Activated naive CD4-positive, alpha-beta T cell treated with anti-CD3 and anti-CD28 coated beads, Interleukin-2, amount 50 U/mL, for 16 hours (primary cell): ENCODE data around the gene BFSP2.

Source experiments
- DNase-seq: peaks from one replicate; pipeline ENCODE4 v3.0.0-alpha.2; 2020

BFSP2 gene

DNA sequence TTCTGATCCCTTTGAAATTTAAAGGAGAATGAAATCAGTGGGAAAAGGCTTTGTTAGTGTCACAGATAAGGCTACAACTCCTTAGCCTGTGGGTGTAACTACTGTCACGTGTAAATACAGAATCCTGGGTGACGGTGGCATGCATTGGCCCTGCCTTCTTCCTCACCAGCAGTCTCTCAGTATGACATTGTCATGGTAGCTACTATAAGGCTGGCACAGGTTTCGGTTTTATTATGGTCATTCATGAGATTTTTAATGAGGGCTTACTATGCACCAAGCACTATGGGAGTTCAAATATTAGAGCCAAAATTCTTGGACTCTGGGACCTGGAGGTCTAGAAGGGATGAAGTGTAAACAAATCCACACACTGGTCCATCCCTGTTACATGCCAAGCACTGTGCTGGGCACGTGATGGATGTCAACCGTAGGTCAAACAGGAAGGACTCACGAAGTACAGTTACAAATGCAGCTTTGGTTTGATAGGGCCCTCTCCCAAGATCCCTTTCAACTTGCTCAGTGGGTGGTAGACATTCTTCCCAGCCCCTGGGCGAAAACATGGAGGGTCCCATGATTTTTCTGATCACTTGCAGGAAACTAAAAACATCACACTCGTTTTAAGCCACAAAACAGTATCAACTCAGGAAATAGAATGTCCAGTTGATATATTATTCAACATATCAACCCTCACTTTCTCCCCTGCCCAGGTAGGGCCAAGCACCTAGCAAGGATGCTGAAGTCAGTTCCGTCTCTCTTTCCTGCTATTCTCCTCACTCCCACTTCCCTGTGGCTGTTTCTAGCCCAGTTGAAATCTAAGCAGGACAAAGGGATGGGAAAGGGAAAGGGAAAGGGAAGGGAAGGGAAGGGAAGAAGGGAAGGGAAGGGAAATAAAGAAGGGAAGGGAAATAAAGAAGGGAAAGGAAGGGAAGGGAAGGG is 25.3 kb downstream of the BFSP2 start:
- no peak for DNase-seq

DNA sequence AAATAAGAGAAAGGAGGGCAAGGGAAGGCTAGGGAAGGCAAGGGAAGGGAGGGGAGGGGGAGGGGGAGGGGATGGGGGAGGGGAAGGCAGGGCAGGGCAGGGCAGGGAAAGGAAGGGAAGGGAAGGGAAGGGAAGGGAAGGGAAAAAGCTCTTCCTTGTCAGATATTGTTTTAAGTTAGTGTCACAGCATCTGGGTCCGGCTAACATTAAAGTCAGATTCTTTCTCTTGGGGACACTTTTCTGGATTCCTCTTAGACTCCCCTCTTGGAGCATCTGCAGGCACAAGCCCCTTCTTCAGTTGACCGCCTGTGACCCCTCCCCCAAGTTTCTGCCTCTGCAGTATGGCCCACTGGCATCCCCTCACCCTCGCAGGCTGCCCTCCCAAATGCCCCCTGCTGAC is 26.0 kb downstream of the BFSP2 start:
- no peak for DNase-seq

DNA sequence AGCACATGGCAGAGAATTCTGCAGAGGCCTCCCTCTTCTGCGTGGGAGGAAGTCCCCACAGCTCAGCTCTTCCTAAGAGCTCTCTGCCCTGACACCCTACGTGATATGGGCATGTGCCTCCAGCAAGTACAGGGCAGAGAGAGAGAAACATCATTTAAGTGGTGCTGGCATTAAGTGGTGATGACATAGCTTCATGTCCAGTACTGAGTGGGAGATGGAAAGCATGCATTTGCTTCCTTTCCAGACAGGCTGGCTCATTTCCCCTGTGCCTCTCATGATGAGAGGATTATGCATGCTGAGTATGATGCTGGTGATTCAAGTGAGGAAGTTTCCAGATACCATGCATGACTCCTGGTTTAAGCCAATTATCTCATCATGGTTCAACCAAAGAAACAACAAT is 26.9 kb downstream of the BFSP2 start:
- no peak for DNase-seq

DNA sequence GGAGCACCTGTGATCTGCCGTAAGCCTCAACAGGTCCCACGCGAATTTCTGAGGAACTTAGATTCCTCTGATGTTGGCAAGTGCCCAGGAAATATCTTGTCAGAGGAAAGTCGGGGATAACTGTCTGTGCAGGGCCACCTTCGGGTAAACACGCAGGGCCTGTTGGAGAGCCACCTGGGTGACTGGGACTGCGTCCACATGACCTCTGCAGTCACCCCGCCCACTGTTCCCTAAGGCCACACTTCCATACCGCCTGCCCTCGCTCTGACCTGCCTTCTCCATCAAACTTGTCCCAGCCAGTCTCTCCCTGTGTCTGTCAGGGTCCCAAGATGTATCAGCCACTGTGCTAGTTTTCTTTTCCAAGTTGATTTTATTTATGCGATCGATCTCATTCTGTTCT is 28.7 kb downstream of the BFSP2 start:
- no peak for DNase-seq

DNA sequence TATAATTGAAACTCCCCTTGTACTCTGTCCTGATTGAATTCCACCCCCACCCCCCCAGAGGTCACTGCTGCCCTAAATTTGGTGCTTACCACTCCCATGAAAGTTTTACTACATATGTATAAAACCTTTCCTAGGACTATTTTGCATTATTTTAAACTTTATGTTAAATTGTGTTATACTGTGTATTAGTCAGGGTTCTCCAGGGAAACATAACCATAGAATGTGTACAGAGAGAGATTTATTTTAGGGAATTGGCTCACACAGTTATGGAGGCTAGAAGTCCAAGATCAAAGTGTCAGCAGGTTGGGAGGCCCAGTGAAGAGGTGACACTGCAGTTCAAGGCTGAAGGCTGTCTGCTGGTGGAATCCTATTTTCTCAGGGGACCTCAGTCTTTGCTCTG is 29.2 kb downstream of the BFSP2 start:
- no peak for DNase-seq

DNA sequence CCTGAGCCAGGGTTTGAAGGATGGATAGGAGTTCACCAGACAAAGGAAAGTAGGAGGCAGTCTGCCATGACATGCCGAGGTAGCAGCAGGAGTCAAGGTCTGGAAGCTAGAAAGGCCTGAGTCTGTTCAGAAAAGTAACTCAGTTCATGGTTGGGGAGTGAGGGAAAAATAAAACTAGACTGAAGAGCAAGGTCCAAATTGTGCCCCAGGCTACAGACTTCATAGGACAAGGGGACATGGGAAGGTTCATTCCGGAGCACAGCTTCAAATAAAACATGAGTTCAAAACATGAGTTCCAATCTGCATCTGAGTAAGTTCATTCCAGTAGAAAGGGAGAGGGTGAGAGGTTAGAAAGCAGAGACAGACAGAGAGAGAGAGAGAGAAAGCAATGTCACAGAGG is 39.7 kb downstream of the BFSP2 start:
- no peak for DNase-seq

DNA sequence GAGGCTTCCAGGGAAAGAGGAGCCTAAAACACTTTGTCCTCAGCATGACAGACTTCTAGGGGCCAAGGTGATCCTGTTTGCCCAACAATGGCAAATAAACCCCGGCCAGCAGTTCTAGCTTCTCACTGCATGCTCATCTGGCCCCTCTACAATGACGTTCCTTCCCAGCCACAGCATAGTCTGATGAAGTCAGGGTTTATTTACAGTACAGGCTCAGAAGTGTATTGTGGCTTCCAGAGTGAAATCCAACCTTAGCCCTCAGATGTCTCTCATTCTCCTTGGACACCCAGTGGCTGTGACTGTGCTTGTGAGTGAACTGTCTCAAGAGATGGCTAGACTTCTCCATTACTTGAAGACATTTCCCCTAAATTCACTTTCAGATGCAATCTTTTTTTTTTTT is 40.8 kb downstream of the BFSP2 start:
- no peak for DNase-seq

DNA sequence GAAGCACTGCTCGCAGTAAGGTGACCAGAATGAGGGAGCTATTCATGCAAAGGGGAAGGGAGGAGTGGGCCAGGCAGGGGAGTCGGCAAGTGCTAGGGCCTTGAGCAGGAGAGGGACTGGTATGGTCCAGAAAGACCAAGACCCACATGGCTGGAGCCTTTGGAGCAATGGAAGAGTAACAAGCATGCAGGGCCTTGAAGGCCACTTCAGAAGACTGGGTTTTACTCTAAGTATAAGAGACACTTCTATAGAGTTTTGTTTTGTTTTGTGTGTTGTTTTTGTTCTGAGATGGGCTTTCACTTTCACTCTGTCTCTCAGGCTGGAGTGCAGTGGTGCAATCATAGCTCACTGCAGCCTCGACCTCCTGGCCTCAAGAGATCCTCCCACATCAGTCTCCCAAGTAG is 42.0 kb downstream of the BFSP2 start:
- DNase-seq: no peak

DNA sequence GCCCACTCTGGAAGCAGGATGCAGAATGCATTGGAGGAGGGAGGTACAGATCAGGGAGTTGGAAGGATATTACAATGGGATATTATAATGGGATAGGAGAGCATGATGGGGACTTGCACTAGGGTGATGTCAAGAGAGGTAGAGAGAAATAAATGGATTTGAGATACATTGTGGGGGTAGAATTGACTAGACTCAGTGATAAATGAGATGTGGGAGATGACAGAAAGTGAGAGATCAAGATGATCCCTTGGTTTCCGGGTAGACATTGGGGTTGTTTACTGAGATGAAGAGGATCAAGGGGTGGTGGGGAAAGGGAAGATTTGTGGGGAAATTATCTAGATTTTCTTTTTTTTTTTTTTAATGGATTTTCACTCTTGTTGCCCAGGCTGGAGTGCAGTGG is 42.7 kb downstream of the BFSP2 start:
- DNase-seq: no peak

DNA sequence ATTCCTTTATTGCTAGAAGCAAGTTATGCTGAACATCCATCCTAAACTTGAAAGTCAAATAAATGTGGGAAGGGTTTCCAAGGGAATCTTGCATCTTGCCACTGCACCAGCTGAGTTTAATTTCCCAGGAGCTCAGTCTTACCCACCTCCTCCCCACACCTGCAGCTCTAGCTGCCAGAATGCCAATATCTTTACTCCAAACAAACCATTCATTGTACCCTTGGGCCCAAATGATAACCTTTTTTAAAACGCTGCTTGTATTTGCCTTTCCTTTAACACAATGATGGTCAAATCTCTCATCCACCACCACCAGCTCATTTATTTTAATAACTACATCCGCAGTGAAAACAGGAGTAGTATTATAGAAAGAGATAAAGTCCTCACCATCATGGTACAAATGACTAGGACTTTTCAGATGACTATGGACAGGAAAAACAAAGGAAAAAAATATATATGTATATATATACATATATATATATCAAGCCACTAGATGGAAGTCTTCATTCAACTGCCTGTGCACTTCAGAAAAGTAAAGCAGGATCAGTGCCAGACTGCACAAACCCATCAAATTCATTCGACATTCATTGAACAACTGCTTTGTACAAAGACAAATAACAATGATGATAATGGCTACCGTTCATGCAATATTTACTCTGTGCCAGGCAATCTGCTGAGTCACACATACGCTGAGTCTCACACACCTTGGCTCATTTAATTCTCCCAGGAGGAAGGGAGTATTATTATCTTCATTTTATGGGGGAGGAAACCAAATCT is 44.0 kb downstream of the BFSP2 start:
- DNase-seq: no peak

DNA sequence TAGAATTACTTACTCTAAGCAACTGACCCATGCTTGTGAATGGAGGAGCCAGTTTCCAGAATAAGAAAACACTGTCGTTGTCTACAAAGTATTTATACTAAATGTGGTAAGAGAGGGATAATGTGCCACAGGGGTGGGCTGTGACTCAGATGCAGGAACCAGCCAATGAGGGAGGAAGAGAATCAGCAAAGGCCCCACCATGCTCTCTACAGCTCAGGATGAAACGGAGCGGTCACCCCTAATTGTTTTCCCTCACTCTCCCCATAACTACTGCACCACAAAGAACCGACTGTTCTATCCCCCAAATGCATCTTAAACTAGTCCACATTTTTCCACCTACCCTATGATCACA is 44.5 kb downstream of the BFSP2 start:
- no peak for DNase-seq

DNA sequence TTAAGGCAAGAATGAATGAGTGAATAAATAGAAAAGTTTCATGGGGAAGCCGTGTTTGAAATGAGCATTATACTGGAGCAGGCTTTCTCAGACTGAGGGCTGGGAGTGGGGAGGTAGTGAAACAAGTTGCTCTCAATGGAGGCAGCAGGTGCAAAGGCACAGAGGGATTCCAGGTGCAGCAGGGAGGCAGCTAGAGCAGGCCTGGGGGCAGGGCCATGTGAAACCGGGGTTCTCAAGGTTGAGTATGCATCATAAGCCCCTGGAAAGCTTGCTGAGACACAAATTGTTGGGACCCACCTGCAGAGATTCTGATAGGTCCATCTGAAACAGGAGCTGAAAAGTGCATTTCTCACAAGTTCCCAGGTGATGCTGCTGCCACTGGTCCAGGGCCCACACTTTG is 45.3 kb downstream of the BFSP2 start:
- DNase-seq: no peak

DNA sequence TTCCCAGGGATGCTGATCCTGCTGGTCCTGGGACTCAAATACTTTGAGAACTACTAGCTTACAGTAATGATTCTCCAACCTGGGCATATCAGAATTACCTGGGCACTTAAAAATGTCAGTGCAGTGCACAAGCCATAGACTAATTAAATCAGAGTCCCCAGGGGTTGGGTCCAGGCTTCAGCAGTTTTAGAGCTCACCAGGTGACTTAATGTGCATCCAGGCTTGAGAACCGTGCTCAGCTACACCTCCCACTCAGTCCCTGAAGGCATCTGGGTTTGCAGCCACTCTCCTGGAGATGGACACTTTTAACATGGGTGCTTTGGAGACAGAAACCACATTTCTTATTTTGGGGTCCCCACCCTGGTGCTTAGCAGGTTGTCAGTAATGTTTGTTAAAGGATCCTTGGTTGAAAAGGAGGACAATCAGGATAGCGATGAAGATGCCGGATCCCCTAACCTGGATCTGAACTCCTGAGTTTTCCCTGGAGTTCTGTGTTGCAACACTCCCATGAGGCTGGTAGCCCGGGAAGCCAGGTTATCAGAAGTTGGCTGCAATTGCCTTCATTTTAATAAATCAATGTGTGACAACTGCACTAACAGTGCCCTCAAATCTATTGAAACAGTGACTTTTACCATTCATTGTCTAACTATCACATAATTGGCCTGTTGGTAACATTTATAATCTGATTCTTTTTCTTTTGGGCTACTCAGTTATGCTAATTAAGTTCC is 48.1 kb downstream of the BFSP2 start:
- no peak for DNase-seq

DNA sequence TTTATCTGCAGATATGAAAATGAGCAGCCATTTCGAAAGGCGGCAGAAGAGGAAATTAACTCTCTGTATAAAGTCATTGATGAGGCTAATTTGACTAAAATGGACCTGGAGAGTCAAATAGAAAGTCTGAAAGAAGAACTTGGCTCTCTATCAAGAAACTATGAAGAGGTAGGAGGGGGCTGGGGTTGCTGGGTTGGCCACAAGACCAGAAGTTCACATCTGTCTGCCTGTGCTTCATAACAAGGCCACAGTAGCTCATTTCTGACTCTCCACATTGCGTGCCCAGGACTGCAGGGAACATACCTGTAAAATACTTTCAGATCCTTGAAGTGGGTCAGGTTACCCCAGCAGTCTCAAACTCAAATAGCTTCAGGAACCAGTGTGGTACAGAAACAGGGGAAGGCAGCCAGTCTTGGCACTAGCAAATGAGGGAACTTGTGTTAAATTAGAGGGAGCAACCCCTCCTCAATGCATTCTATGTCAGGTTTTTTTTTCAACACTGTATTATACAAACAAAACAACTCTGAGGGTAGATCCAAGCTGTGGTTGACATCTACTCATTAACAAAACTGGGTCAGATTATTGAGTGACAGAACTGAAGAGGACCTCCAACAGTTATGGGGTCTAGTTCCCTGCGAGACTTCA is 48.7 kb downstream of the BFSP2 start:
- peak; percentile 36 for DNase-seq

DNA sequence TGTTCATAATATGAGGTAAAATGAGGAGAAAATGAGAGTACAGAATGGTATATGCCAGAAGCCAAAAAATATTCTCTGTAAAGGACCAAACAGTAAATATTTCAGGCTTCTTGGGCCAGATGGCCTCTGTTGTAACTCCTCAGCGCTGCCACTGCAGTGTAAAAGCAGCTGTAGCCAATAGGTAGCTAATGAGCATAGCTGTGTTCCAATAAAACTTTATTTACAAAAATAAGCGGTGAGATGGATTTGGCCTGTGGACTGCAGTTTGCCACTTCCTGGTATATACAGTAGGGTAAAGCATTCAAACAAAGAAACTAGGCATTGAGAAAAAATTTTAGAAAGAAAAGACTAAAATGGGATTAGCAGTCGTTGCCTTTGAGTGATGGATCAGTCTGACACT is 51.5 kb downstream of the BFSP2 start:
- DNase-seq: no peak

DNA sequence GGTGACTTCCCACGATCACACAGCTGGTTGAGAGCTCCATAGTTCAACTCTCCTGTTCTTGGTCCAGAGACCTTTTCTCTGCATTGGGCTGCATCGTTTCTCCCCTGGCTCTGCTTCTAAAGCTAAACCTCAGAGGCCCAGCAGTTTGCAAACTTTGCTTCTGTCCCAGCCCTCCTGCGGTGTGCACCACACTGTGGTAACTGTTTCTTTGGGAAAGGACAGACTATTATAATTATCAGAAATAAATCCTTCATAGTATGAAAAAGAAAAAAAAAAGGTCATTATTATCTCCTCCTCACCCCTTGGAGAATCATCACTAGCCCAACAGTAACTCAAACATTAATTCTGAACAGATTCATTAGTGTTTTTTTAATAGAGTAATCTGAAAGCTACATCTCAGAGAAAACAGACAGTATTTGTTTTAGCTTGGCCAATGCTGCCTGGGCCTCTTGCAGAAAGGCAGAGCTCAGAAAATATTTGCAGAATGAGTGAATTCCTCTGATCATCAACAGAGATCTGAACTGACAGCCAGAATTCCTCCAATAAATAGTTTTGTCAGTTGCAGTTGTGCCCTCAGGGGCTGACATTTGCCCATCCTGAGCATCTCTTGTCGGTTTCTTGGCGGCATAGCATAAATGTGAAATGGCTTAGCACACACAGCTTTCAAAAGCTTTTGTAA is 52.9 kb downstream of the BFSP2 start:
- DNase-seq: no peak

DNA sequence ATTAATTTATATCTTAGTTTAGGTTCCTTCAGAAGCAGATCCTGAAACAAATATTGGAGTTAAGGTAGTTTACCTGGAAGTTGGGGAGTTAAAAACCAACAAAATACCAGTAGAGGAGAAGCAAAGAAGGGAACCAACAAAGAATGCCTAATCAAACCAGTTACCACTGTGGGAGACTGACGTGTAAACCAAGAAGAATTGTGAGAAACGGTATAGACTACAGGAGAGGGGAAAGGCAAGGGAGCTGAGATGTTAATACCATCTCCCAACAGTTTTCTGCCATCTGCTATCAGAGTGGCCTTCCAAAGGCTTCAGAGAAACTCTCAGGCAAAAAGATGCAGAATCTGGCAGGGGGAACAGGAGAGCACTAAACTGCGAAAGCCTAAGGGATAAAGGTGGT is 53.5 kb downstream of the BFSP2 start:
- no peak for DNase-seq

DNA sequence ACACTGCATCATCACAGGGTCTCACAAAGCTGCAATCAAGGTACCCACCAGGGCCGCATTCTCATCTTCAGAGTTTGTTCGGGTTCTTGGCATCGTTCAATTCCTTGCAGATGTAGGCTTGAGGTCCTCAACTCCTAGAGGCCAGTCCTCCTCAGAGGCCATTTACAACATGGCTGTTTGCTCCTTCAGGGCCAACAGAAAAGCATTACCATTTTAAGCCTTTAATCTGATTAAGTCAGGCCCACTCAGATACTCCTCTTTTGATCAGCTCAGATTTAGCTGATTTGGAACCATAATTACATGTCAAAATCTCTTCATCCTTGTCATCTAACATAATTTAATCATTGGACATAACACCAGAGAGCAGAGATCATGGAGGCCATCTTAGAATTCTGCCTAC is 55.4 kb downstream of the BFSP2 start:
- no peak for DNase-seq

DNA sequence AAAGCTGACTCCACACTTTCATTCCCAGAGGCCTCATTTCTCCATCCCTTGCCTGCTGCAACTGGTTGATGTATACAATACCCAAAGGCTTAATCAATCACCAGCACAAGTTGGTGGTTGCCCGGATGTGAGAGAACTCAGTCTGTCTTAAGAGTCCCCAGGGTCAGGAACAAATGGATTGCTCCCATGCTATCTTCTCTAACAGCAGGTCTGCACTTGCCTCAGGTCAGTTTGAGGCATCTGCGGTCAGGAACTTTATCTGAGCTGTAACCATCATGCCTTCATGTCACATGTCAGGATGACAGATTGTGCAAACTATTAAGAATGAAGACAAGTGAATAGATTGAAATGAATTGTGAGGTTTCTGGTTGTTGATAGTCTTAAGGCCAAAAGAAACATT is 56.1 kb downstream of the BFSP2 start:
- no peak for DNase-seq

DNA sequence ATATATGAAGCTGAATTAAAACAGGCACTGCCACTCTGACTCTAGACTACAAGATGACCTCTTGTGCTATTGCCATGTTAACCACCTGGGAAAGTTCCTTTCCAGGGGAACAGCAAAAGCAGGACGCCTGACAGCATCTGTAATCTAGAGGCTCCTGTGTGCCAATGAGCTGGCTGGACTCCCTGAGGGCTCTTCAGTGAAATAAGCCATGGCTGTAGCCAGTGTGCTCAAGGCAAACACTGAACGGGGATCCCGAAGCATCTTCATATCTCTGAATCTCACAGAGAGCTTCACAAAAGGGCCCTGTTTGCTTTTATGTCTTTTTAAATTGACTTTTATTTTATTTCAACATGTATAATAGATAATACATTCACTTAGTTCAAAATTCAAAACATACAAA is 57.2 kb downstream of the BFSP2 start:
- no peak for DNase-seq

DNA sequence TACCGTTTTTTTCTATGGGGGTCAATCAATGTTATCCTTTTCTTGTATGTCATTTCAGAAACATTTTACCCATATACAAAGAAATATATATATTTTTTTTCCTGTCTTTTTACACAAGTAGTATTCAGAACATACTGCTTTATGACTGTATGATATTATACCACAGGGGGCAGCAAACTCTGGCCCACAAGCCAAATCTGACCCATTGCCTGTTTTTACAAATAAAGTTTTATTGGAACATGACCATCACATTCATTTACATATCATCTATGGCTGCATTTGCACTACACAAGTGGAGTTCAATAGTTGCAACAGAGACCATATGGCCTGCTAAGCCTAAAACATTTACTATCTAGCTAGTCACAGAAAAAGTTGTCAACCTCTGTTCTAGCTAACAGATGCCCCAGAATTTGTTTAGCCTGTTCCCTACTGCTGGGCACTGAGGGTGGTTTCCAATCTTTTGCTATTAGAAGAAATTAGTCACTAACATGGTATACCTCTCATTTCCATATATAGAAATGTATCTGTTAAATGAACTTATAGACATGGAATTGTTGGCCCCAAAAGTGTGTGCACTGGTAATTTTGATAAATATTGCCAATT is 57.7 kb downstream of the BFSP2 start:
- no peak for DNase-seq

DNA sequence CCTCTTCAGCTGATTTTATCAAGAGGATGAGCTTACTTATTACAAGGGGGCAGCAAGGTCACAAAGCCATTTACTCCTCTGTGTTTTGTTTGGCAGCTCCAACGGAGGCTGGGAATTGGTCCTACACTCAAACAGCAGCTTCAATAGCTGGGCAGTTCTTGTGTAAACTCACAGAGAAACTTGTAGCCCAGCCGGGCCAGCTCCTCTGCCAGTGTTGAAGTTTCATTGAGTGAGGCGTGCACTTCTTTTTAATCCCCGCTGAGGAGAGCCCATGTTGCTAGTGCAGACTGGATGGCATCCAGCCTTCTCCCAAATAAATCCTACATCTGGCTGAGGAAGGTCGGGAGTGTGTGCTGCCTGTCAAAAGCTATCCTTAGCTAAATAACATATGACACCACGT is 59.5 kb downstream of the BFSP2 start:
- DNase-seq: no peak
